Astrocyte (in vitro differentiated cells and primary cell): Measurements from ENCODE around the gene LBP. TPM values are rescaled to one million over a fixed set of nuclear protein-coding genes. Genes with fewer than 3 reads are reported as not detected.

Source experiments
- DNase-seq: peaks from one replicate; pipeline ENCODE4 v3.0.0-alpha.2; 2010; ENCODE audit warnings: low read depth
- FAIRE-seq: peaks from 2 replicates; lab custom pipeline; 2011; peaks lifted over from hg19 to GRCh38; lab: Jason Lieb, UNC
- H2AFZ ChIP-seq: 2 replicates; pipeline ENCODE4 v1.6.0; 2012; ENCODE audit warnings: low read depth, low read length, inconsistent platforms
- H3K27ac ChIP-seq: 2 replicates; pipeline ENCODE4 v1.5.1; 2011; ENCODE audit warnings: low read depth, low read length, inconsistent platforms
- H3K27me3 ChIP-seq: 2 replicates; pipeline ENCODE4 v1.6.0; 2011; ENCODE audit warnings: low read length, inconsistent platforms; ENCODE audit not compliant: insufficient read depth
- H3K36me3 ChIP-seq: 2 replicates; pipeline ENCODE4 v1.5.1; 2011; ENCODE audit warnings: low read length, inconsistent platforms; ENCODE audit not compliant: insufficient read depth
- H3K4me1 ChIP-seq: 2 replicates; pipeline ENCODE4 v1.5.1; 2011; ENCODE audit warnings: low read length, inconsistent platforms; ENCODE audit not compliant: insufficient read depth
- H3K4me2 ChIP-seq: 2 replicates; pipeline ENCODE4 v1.6.0; 2012; ENCODE audit warnings: low read length, inconsistent platforms
- H3K4me3 ChIP-seq: 2 replicates; pipeline ENCODE4 v1.5.1; 2011; ENCODE audit warnings: low read depth, mild to moderate bottlenecking, low read length, inconsistent platforms; ENCODE audit not compliant: insufficient read depth
- H3K79me2 ChIP-seq: 2 replicates; pipeline ENCODE4 v1.6.0; 2012; ENCODE audit warnings: mild to moderate bottlenecking, low read length, inconsistent platforms; ENCODE audit not compliant: insufficient read depth
- H3K9ac ChIP-seq: 2 replicates; pipeline ENCODE4 v1.6.0; 2012; ENCODE audit warnings: mild to moderate bottlenecking, low read length, inconsistent platforms
- H3K9me3 ChIP-seq: 2 replicates; pipeline ENCODE4 v1.5.1; 2012; ENCODE audit warnings: low read depth, mild to moderate bottlenecking, low read length, inconsistent platforms; ENCODE audit not compliant: insufficient read depth
- H4K20me1 ChIP-seq: 2 replicates; pipeline ENCODE4 v1.6.0; 2012; ENCODE audit warnings: low read length, inconsistent platforms; ENCODE audit not compliant: insufficient read depth
- H3K27ac Mint-ChIP-seq: one replicate; pipeline ENCODE4 v1.8.0; 2021; ENCODE audit warnings: mild to moderate bottlenecking, mixed read lengths; ENCODE audit not compliant: unreplicated experiment
- H3K27me3 Mint-ChIP-seq: one replicate; pipeline ENCODE4 v1.8.0; 2021; ENCODE audit warnings: low read depth, mixed read lengths; ENCODE audit not compliant: unreplicated experiment
- H3K36me3 Mint-ChIP-seq: one replicate; pipeline ENCODE4 v1.8.0; 2021; ENCODE audit warnings: low read depth, mixed read lengths; ENCODE audit not compliant: unreplicated experiment
- H3K4me1 Mint-ChIP-seq: one replicate; pipeline ENCODE4 v1.8.0; 2021; ENCODE audit warnings: low read depth, mixed read lengths; ENCODE audit not compliant: unreplicated experiment
- H3K4me3 Mint-ChIP-seq: one replicate; pipeline ENCODE4 v1.8.0; 2021; ENCODE audit warnings: mild to moderate bottlenecking, moderate library complexity, mixed read lengths; ENCODE audit not compliant: unreplicated experiment
- H3K9me3 Mint-ChIP-seq: one replicate; pipeline ENCODE4 v1.8.0; 2021; ENCODE audit warnings: mild to moderate bottlenecking, mixed read lengths; ENCODE audit not compliant: unreplicated experiment
- EZH2 ChIP-seq: IDR thresholded peaks from 2 replicates; pipeline ENCODE4 v1.6.1; 2012; ENCODE audit warnings: mild to moderate bottlenecking, low read length, inconsistent platforms; ENCODE audit not compliant: insufficient read depth
- total RNA-seq: library from RNA; stranded (reverse); gene quantifications from 2 replicates; pipeline ENCODE4 v1.2.1, GENCODE V29; 2021
- TF ChIP-seq, protein P1 (sequence below): IDR thresholded peaks from 2 replicates; pipeline ENCODE4 v1.5.1; 2011; ENCODE audit warnings: low read depth, mild to moderate bottlenecking, inconsistent platforms, low read length, moderate library complexity; ENCODE audit not compliant: insufficient read depth

The LBP gene
- total RNA-seq, 1 donor from 2014 or later: not detected

- H3K27me3 ChIP-seq: peaks cover 3% of the 10 kb centered on the region
- no peak for FAIRE-seq
- TF ChIP-seq EZH2: no peak
- TF ChIP-seq, protein P1, sequence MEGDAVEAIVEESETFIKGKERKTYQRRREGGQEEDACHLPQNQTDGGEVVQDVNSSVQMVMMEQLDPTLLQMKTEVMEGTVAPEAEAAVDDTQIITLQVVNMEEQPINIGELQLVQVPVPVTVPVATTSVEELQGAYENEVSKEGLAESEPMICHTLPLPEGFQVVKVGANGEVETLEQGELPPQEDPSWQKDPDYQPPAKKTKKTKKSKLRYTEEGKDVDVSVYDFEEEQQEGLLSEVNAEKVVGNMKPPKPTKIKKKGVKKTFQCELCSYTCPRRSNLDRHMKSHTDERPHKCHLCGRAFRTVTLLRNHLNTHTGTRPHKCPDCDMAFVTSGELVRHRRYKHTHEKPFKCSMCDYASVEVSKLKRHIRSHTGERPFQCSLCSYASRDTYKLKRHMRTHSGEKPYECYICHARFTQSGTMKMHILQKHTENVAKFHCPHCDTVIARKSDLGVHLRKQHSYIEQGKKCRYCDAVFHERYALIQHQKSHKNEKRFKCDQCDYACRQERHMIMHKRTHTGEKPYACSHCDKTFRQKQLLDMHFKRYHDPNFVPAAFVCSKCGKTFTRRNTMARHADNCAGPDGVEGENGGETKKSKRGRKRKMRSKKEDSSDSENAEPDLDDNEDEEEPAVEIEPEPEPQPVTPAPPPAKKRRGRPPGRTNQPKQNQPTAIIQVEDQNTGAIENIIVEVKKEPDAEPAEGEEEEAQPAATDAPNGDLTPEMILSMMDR: no peak
- Mint-ChIP-seq H3K4me1 (peaks cover 23% of the 10 kb centered on the region), H3K36me3 (no peaks in the 10 kb centered on the region), H3K4me3 (no peak overlapping the region), H3K27ac (no peak overlapping the region), H3K27me3 (peaks cover 42% of the 10 kb centered on the region), H3K9me3 (peaks cover 5% of the 10 kb centered on the region)
- no peaks in the 10 kb centered on the region for H3K36me3 ChIP-seq
- no peak overlapping the region for H3K9ac ChIP-seq
- peak overlapping the region; percentile 34 for H3K4me2 ChIP-seq
- H3K79me2 ChIP-seq: no peaks in the 10 kb centered on the region
- no peak overlapping the region for H3K27ac ChIP-seq
- H4K20me1 ChIP-seq: no peaks in the 10 kb centered on the region
- no peaks in the 10 kb centered on the region for H3K9me3 ChIP-seq
- peaks cover 12% of the 10 kb centered on the region for H3K4me1 ChIP-seq
- peak overlapping the region; percentile 3 for H2AFZ ChIP-seq
- H3K4me3 ChIP-seq: no peak overlapping the region
- no peak for DNase-seq
Observed at GRCh38 chr20:38308047-38308438, 38.2 kb upstream of the LBP start.

DNA sequence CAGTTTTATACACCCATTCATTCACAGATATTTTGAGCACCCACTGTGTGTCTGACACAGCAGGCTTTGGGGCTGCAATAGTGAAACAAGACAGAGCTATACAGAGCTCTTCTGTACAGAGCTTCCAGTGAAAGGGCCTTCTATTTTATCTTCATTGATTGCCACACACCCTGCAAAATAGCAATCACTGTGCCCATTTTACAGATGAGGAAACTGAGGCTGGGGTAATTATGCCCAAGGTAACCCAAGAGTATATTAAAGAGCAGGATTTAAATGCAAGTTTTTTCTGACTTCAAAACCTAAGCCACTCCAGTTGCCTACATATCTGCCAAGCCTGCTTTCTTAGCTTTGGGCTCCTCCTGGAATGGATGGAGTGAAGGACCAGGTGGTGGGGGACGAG is 37.8 kb upstream of the LBP start:
- H3K4me1 Mint-ChIP-seq: peaks cover 19% of the 10 kb centered on the region
- no peak overlapping the region for H3K27ac ChIP-seq
- H4K20me1 ChIP-seq: no peaks in the 10 kb centered on the region
- no peak for TF ChIP-seq EZH2
- TF ChIP-seq, protein P1: no peak
- DNase-seq (no peak), FAIRE-seq (no peak)
- H3K9me3 ChIP-seq: peaks cover 1% of the 10 kb centered on the region
- no peak overlapping the region for H3K4me3 ChIP-seq
- peaks cover 38% of the 10 kb centered on the region for H3K27me3 Mint-ChIP-seq
- H3K36me3 Mint-ChIP-seq: no peaks in the 10 kb centered on the region
- no peaks in the 10 kb centered on the region for H3K36me3 ChIP-seq
- H3K27me3 ChIP-seq: no peaks in the 10 kb centered on the region
- H3K4me3 Mint-ChIP-seq: no peak overlapping the region
- H2AFZ ChIP-seq: no peak overlapping the region
- H3K4me1 ChIP-seq: peaks cover 12% of the 10 kb centered on the region
- no peaks in the 10 kb centered on the region for H3K79me2 ChIP-seq
- no peak overlapping the region for H3K9ac ChIP-seq
- no peak overlapping the region for H3K4me2 ChIP-seq
- H3K27ac Mint-ChIP-seq: no peak overlapping the region
- peaks cover 5% of the 10 kb centered on the region for H3K9me3 Mint-ChIP-seq

- peaks cover 40% of the 10 kb centered on the region for H3K27me3 Mint-ChIP-seq
- no peak for FAIRE-seq
Observed at GRCh38 chr20:38311091-38311490, 35.2 kb upstream of the LBP start.

More at GRCh38 chr20:38311091-38311490, 35.2 kb upstream of the LBP start:
- Histone ChIP-seq H3K9ac (no peak overlapping the region), H3K27me3 (no peaks in the 10 kb centered on the region), H3K36me3 (no peaks in the 10 kb centered on the region), H3K9me3 (peaks cover 7% of the 10 kb centered on the region), H3K79me2 (no peaks in the 10 kb centered on the region), H3K4me2 (no peak overlapping the region), H3K4me3 (no peak overlapping the region), H4K20me1 (no peaks in the 10 kb centered on the region), H2AFZ (no peak overlapping the region), H3K4me1 (peaks cover 12% of the 10 kb centered on the region), H3K27ac (no peak overlapping the region)
- no peak for DNase-seq
- no peak overlapping the region for H3K27ac Mint-ChIP-seq
- H3K4me1 Mint-ChIP-seq: peaks cover 9% of the 10 kb centered on the region
- peaks cover 5% of the 10 kb centered on the region for H3K9me3 Mint-ChIP-seq
- H3K4me3 Mint-ChIP-seq: no peak overlapping the region
- no peaks in the 10 kb centered on the region for H3K36me3 Mint-ChIP-seq
- TF ChIP-seq, protein P1: no peak
- no peak for TF ChIP-seq EZH2
